Chondrocyte (in vitro differentiated cells): ENCODE data around the gene ACSL6. TPM values are rescaled to one million over a fixed set of nuclear protein-coding genes. Genes with fewer than 3 reads are reported as not detected.

Experiments
- DNase-seq: peaks from one replicate; pipeline ENCODE4 v3.0.0; 2021; ENCODE audit warnings: mixed read lengths, low spot score
- H3K27ac Mint-ChIP-seq: one replicate; pipeline ENCODE4 v1.8.0; 2021; ENCODE audit warnings: mild to moderate bottlenecking, moderate library complexity, mixed read lengths; ENCODE audit not compliant: unreplicated experiment
- H3K27me3 Mint-ChIP-seq: 2 replicates; pipeline ENCODE4 v1.8.0; 2021; ENCODE audit warnings: low read depth, mixed read lengths
- H3K36me3 Mint-ChIP-seq: 2 replicates; pipeline ENCODE4 v1.8.0; 2021; ENCODE audit warnings: low read depth, mixed read lengths
- H3K4me1 Mint-ChIP-seq: 2 replicates; pipeline ENCODE4 v1.8.0; 2021; ENCODE audit warnings: low read depth, mild to moderate bottlenecking, mixed read lengths
- H3K4me3 Mint-ChIP-seq: one replicate; pipeline ENCODE4 v1.8.0; 2021; ENCODE audit warnings: mild to moderate bottlenecking, moderate library complexity, mixed read lengths; ENCODE audit not compliant: unreplicated experiment
- H3K9me3 Mint-ChIP-seq: 2 replicates; pipeline ENCODE4 v1.8.0; 2021; ENCODE audit warnings: low read depth, mixed read lengths
- total RNA-seq: library from RNA; stranded (reverse); gene quantifications from 3 replicates; pipeline ENCODE4 v1.2.1, GENCODE V29; 2021
- TF ChIP-seq, protein P1 (sequence below): fragments of 200-600 bp; sonication (generic); IDR thresholded peaks from 2 replicates; pipeline ENCODE4 v1.5.0; 2021; ENCODE audit warnings: antibody characterized with exemption, mild to moderate bottlenecking, moderate library complexity

The ACSL6 gene
- total RNA-seq, 1 donor from 2014 or later: not detected

DNA sequence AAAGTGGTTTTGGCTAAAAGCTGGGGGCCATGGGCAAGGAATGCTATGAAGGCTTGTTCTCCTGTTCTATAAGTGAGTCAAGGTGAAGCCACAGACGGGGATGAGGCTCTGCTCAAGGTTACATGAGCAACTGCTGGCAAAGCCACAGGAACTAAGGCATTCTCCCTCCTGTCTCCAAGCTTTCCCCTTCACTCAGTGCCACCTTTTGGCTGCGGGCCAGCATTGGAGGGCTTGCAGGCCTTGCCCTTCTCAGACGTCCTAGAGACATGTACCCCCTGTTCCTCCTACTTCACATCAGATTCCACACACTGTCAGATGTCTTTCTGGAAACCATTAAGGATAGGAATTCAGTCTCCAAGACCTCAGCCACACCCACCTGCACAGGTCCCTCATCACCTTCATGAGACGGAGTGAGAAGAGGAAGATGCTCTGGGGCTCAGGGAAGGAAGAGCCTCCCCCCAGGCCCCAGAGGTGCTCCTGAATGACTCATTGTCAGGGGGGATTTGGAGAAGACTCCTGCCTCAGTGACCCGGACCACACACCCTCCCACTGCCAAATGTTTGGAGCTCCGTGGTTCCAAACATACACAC lies 45.5 kb downstream of the ACSL6 start:
- no peak overlapping the region for H3K4me3 Mint-ChIP-seq
- H3K9me3 Mint-ChIP-seq: no peaks in the 10 kb centered on the region

DNA sequence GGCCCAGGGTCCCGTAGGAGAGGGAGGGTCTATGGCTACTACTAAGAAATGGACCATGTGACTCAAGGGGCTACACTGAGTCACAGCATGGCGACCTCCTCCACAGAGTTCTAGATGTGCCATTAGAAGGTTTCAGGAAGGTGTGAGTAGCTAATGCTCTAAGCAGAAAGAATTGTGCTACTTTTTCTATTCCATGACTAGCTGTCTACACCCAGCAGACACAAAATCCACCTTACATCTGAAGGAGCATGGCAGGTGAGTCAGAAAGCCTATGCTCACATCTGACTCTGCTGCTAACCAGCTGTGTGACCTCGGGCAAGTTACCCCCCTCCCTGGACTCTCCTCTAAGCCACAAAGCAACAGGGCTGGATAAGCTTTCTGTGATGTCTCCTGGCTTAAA lies 51.6 kb downstream of the ACSL6 start:
- no peaks in the 10 kb centered on the region for H3K4me1 Mint-ChIP-seq
- H3K27me3 Mint-ChIP-seq: peaks cover 11% of the 10 kb centered on the region
- TF ChIP-seq, protein P1, sequence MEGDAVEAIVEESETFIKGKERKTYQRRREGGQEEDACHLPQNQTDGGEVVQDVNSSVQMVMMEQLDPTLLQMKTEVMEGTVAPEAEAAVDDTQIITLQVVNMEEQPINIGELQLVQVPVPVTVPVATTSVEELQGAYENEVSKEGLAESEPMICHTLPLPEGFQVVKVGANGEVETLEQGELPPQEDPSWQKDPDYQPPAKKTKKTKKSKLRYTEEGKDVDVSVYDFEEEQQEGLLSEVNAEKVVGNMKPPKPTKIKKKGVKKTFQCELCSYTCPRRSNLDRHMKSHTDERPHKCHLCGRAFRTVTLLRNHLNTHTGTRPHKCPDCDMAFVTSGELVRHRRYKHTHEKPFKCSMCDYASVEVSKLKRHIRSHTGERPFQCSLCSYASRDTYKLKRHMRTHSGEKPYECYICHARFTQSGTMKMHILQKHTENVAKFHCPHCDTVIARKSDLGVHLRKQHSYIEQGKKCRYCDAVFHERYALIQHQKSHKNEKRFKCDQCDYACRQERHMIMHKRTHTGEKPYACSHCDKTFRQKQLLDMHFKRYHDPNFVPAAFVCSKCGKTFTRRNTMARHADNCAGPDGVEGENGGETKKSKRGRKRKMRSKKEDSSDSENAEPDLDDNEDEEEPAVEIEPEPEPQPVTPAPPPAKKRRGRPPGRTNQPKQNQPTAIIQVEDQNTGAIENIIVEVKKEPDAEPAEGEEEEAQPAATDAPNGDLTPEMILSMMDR: no peak
- no peak overlapping the region for H3K27ac Mint-ChIP-seq
- H3K9me3 Mint-ChIP-seq: no peaks in the 10 kb centered on the region
- DNase-seq: no peak
- no peak overlapping the region for H3K4me3 Mint-ChIP-seq
- H3K36me3 Mint-ChIP-seq: no peaks in the 10 kb centered on the region

More for the DNA sequence above, 45.5 kb downstream of the ACSL6 start:
- Mint-ChIP-seq H3K4me1 (no peaks in the 10 kb centered on the region), H3K27me3 (peaks cover 12% of the 10 kb centered on the region), H3K36me3 (no peaks in the 10 kb centered on the region), H3K27ac (no peak overlapping the region)
- TF ChIP-seq, protein P1: no peak
- no peak for DNase-seq

DNA sequence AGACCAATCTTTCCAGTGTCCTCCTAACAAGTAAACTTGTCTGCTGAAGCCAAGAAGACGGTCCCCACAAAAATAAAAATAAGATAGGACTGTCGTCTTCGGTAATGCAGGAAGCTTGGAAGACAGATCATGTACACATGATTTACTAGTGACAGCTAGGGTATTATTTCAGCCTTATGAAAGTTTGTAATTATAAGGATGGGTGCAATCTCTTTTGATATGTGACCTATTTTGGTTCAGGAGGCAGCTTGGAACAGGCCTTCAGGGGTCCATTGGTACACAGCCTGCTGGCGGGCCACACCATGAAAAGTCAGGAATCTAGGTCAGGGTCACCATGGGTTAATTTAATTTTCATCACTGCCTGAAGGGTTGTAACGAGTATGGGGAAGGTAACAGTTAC lies 52.3 kb downstream of the ACSL6 start:
- H3K9me3 Mint-ChIP-seq: no peaks in the 10 kb centered on the region
- H3K27ac Mint-ChIP-seq: no peak overlapping the region
- no peaks in the 10 kb centered on the region for H3K4me1 Mint-ChIP-seq
- no peak for DNase-seq
- no peak overlapping the region for H3K4me3 Mint-ChIP-seq
- H3K27me3 Mint-ChIP-seq: peaks cover 13% of the 10 kb centered on the region
- no peaks in the 10 kb centered on the region for H3K36me3 Mint-ChIP-seq
- TF ChIP-seq, protein P1: no peak

DNA sequence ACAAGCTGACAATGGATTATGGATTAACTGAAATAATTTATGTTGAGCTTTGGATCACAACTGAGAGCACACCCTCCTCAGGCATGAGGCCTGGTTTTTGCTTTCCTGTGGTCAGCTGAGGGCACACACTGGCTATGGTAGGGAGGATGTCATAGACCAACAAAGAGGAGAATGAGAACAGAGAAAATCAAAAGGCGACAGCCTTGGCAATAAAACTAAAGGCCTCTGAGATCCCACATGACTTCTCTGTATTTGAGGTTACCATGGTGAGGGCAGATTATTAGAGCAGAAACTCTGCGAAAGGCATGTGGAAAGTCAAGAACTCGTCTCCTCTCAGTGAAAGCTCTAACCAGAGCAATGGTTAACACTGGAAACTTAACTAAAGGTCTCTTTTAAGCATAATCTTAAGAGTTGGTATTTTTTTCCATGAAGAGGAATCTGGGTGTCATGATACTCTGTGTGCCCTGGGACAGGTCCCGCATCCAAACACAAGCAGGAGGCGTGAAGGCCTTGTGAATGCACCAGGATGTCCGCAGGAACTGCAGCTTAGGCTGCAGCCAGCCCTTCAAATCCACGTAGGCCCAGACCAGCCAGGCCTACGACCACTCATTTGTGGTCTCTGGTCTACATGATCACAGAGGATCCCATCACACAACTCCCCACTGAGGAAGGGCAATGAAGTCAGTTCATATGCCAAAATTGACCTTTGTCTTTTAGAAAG lies 53.6 kb downstream of the ACSL6 start:
- Mint-ChIP-seq H3K4me1 (no peaks in the 10 kb centered on the region), H3K27me3 (peaks cover 5% of the 10 kb centered on the region), H3K4me3 (no peak overlapping the region), H3K36me3 (no peaks in the 10 kb centered on the region), H3K9me3 (no peaks in the 10 kb centered on the region), H3K27ac (no peak overlapping the region)
- TF ChIP-seq, protein P1: no peak
- DNase-seq: no peak

DNA sequence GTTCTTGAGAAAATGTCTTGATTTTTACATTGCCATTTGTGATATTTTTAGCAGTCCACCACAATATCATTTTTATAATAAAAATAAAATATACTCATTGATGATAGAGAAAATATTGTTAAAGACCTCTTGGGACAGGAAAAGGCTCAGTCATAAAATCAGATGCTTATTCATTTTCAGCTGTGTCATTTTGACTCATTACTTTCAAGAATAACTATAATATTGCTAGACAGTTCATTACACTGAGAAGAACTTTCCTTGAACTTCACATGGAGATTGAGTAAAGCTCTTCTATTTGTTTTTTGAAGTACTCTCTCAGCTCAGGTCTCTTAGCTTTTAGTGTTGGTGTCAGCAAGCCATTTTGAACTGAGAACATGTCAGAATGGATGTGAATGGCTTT lies 57.5 kb downstream of the ACSL6 start:
- H3K9me3 Mint-ChIP-seq: no peaks in the 10 kb centered on the region
- no peak for DNase-seq
- H3K4me1 Mint-ChIP-seq: no peaks in the 10 kb centered on the region
- H3K27ac Mint-ChIP-seq: no peak overlapping the region
- H3K4me3 Mint-ChIP-seq: no peak overlapping the region
- peaks cover 10% of the 10 kb centered on the region for H3K27me3 Mint-ChIP-seq
- TF ChIP-seq, protein P1: no peak
- no peaks in the 10 kb centered on the region for H3K36me3 Mint-ChIP-seq
